GM18499 (cell line): ENCODE results near the gene LHX3.

Experiments used
- ATAC-seq: cut with Tn5 transposase; IDR thresholded peaks from one replicate; pipeline ENCODE4 v1.9.1; 2021; ENCODE audit warnings: moderate number of reproducible peaks; ENCODE audit not compliant: insufficient read depth, unreplicated experiment

Gene LHX3

GRCh38 chr9:136204838-136205706 lies at the start of gene LHX3:
Gene LHX3 (minus strand): TSS chr9:136205128. CDS start chr9:136205012, 116 bp downstream.
- ATAC-seq = no peak

DNA sequence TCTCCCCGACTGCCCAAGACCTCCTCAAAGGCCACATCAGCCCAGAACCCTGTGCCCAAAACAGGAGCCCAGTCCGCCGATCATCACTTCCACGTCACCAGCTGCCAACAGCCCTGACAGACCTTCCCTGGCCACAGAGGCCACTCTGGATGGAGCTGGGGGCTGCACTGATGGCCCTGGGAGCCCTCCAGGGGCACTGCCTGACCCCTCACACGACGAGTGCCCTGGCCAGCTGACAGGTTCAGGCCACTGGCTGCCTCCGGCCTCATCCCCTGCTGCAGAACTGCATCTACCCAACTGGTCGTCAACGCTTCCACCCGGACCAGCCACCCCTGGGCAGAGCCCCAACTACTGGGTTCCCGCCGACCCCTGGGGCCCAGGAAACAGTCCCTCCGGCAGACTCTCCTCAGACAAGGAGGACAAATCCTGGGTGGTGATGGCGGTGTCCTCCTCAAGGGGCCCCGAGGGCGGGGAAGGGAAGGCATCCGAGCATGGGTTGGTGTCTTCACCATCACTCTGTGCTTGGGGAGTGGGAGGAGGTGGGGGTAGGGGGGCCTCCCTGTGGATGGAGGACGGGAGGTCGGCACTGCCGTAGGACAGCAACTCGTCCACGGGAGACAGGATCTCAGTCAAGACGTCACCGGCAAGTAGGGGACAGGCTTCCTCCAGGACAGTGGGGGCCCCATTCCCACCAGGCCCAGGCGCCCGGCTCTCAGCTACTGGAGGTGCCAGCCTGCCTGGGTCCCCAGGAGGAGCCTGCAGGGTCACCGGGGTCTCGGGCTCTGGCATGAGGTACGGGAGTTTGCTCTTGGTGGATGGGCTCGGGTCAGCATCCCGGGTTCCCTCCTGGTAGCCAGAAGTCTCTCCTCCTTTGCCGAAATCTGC lies 48.6 kb upstream of the LHX3 start:
- no peak for ATAC-seq

GRCh38 chr9:136252846-136253245 lies 47.9 kb upstream of the LHX3 start:
- no peak for ATAC-seq

- ATAC-seq = no peak
Observed at GRCh38 chr9:136252281-136252680, 47.4 kb upstream of the LHX3 start.

GRCh38 chr9:136251264-136252115 lies 46.6 kb upstream of the LHX3 start:
- ATAC-seq = no peak

DNA sequence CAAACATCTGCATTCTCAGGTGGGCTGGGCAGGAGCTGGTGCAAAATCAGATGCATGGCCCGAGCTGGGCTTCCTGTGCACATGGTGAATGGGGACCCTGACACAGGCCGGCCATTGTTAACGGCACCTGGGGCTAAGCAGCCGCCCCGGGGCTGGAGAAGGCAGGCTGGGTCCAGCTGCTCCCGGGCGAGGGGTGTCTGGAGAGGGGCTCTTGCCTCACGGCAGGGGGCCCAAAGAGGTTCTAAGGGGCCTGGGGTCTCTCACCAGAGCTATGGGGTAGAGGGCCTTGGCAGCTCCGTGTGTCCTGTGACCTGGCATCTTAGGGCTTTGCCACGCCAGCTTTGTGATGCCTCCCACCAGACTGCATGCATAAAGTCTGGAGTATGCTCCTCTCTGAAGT lies 45.7 kb upstream of the LHX3 start:
- no peak for ATAC-seq

- no peak for ATAC-seq
Observed at GRCh38 chr9:136249877-136250559, 45.1 kb upstream of the LHX3 start.

DNA sequence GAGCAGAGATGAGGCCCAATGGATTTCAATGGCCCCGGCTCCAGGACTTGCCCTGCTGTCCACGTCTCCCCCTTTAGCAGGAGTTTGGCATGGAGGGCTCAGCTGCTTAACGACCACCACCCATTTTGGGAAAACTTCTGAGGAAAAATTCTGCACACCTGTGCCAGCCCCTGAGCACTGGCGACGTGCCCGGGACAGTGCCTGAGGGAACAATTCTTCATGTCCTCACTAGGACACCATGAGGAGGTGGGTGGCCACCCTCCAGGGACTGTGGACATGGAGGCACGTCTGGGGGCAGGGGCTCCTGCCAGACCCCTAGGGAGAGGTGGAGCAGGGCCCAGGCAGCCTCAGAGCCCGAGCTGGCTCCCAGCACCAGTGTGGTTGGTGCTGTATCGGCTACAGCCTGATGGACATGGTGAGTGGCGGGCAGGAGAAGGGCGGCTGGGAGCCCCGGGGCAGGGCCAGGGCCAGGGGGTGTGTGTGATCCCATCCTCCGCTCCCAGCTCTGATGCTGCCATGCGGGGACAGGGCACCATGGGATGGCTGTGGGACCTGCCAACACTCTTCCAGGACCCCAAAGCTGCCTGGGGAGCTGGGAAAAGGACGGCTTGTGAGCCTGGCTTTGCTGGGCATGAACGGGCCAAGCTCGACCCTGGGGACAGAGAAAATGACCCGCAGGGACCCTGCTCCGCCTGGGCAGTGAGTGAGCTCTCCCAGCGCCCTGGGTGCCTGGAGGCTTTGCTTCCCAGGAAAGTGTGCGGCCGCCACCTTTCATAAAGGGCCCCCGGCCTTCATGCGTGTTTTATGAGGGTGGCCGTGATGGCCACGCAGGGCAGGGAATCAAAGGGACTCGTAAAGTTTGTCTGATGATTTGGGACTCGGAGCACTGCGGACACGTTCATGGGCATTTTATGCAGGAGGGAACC lies 44.3 kb upstream of the LHX3 start:
- no peak for ATAC-seq

DNA sequence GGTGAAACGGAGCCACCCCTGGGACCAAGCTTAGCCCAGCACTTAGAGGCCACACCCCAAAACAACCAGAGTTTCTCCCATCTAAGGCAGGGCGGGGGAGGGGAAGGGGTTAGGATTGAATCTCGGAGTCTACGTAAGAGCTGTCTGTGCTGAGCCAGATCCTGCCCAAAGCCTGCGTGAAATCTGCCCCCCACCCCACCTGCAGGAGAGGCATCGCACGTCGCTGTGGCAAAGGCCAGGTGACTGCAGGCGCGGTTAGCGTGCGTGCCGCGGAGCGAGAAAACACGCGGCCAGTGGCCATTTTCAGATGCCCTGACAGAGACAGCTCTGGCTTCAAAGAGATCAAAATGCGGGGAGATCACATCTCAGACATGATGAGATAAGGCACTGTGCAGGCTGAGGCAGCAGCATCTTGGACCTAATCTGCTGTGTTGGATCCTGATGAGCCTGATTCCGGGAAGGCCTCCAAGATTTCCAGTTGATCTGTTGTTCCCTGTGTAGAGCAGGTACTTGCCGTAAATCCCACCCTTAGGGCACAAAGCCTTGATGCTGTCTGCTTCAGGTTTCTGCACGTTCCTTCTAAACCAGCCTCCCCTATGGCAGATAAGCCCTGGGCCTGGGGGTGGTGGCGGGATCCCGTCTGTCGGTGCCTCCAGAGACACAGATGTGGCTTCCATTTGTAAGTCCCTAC lies 43.2 kb upstream of the LHX3 start:
- ATAC-seq = no peak

DNA sequence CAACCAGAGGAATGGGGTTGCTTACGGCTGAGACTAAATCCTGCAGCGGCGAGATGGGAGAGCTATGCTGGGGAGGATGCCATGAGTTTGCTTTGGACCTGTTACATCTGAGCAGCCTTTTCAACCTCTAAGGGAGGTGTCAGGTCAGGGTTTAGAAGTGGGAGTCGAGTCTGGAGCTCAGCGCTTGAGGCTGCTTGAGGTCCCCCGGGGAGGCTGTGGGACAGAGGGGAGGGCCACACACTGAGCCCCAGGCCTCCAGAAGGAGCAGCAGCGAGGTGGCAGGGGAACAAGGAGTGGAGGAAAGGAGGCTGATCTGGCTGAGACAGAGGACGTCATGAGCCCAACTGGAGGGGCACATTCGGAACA lies 42.6 kb upstream of the LHX3 start:
- ATAC-seq = no peak

- no peak for ATAC-seq
Observed at GRCh38 chr9:136246849-136247550, 42.1 kb upstream of the LHX3 start.

- ATAC-seq = no peak
Observed at GRCh38 chr9:136245219-136246150, 40.6 kb upstream of the LHX3 start, which contains the start of gene QSOX2. Gene QSOX2 (minus strand): TSS chr9:136245812. CDS start chr9:136245803, 9 bp downstream.

- ATAC-seq = no peak
Observed at GRCh38 chr9:136244969-136245218, 40.0 kb upstream of the LHX3 start.

DNA sequence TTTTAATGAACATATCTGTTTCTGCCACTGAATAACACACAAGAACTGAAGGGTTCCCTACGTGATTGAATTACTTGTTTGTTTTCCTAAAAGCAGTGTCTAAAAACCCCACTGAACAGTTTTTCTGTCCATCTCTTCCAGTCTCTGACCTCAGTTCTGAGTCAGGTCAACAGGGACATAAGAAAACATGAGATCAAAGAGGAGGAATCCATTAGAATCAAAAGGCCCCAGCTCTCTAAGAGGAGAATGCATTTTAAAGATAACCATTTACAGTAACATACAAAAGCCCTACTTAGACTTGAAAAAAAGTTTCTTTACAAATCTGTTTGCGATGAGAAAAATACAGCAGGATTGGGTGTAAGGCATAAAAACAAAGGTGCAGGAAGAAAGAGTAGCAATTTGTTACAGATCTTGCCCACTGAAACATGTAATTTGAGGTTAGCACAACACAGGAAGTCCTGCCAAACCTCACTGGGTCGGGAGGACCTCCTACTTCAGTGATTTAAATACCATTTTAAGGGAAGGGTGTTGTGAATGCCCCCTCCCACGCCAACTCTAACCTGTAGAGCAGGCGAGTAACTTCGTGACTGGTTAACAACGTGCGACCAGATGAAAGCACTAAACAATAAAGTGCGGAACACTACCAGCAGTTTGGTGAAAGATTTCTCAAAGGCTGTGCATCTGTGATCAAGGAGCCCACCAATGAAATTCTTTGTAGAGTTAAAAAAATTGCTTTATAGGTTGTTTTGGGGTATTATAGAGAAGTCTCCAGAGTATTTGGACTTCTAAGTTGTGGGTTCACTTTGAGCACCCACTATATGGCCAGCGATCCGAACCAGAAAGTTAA lies 39.4 kb upstream of the LHX3 start:
- no peak for ATAC-seq

GRCh38 chr9:136243631-136244030 lies 38.7 kb upstream of the LHX3 start:
- no peak for ATAC-seq
